Activated B cell treated with CpG ODN at 0.5 μM for 24 hours (primary cell): ENCODE results near the gene GTF2A1. TPM values are rescaled to one million over a fixed set of nuclear protein-coding genes. Genes with fewer than 3 reads are reported as not detected.

Experiments
- ATAC-seq: fragments of 200-7000 bp; cut with Tn5 transposase; one replicate; pipeline ENCODE4 v1.10.0; 2021; ENCODE audit warnings: low read depth, mild to moderate bottlenecking, moderate library complexity
- CTCF ChIA-PET: fragments of 350-600 bp; sonication (Branson Sonifier 250); formaldehyde crosslinking; loops from one replicate; lab custom pipeline; 2021; ENCODE audit warnings: antibody characterized with exemption; lab: Charles Lee
- POLR2A ChIA-PET: fragments of 350-600 bp; sonication (Branson Sonifier 250); formaldehyde crosslinking; loops from one replicate; lab custom pipeline; 2021; ENCODE audit warnings: antibody characterized with exemption; lab: Charles Lee
- DNase-seq: peaks from one replicate; pipeline ENCODE4 v3.0.0; 2022
- H3K27ac Mint-ChIP-seq: one replicate; pipeline ENCODE4 v1.8.0; 2020; ENCODE audit warnings: mixed read lengths
- H3K27me3 Mint-ChIP-seq: one replicate; pipeline ENCODE4 v1.8.0; 2021; ENCODE audit warnings: mixed read lengths
- H3K36me3 Mint-ChIP-seq: one replicate; pipeline ENCODE4 v1.8.0; 2021; ENCODE audit warnings: low read depth, mixed read lengths
- H3K4me1 Mint-ChIP-seq: one replicate; pipeline ENCODE4 v1.8.0; 2021; ENCODE audit warnings: mixed read lengths
- H3K4me3 Mint-ChIP-seq: one replicate; pipeline ENCODE4 v1.8.0; 2020; ENCODE audit warnings: mild to moderate bottlenecking, mixed read lengths
- H3K9me3 Mint-ChIP-seq: one replicate; pipeline ENCODE4 v1.8.0; 2020; ENCODE audit warnings: mixed read lengths
- CTCF ChIP-seq: fragments of 200-600 bp; IDR thresholded peaks from one replicate; pipeline ENCODE4 v1.8.0; 2022; ENCODE audit warnings: antibody characterized with exemption, mild to moderate bottlenecking
- intact Hi-C: fragments of 100-400 bp; cut with micrococcal nuclease; formaldehyde crosslinking; loops from one replicate; pipeline ENCODE4 v1.15.1; 2024
- total RNA-seq: library from RNA; stranded (reverse); gene quantifications from 2 replicates; pipeline ENCODE4 v1.2.3, GENCODE V29; 2022

GTF2A1 gene
- total RNA-seq, 1 donor from 2014 or later = 38.5 TPM

GRCh38 chr14:81200054-81200453 lies 20.7 kb downstream of the GTF2A1 start:
- ChIA-PET POLR2A (no interaction called here), CTCF (no interaction called here)
- intact Hi-C loops = no loop called here
- TF ChIP-seq CTCF = no peak
- DNase-seq (no peak), ATAC-seq (no peak)
- Mint-ChIP-seq H3K4me3 (no peak overlapping the region), H3K27ac (no peak overlapping the region), H3K27me3 (no peaks in the 10 kb centered on the region), H3K4me1 (peaks cover 5% of the 10 kb centered on the region), H3K36me3 (peaks cover 73% of the 10 kb centered on the region), H3K9me3 (no peaks in the 10 kb centered on the region)

- DNase-seq = no peak
- H3K36me3 Mint-ChIP-seq = peaks cover 77% of the 10 kb centered on the region
- intact Hi-C loops = no loop called here
- ATAC-seq = no peak
- H3K9me3 Mint-ChIP-seq = no peaks in the 10 kb centered on the region
- POLR2A ChIA-PET = interaction anchor here (0.9 kb wide), 1 partner anchor 20 kb away, joined by 4 read pairs; no protein-coding TSS in a partner anchor
- TF ChIP-seq CTCF = no peak
- H3K27me3 Mint-ChIP-seq = no peaks in the 10 kb centered on the region
- peaks cover 5% of the 10 kb centered on the region for H3K4me1 Mint-ChIP-seq
- no peak overlapping the region for H3K27ac Mint-ChIP-seq
- H3K4me3 Mint-ChIP-seq = no peak overlapping the region
- CTCF ChIA-PET = no interaction called here
These were observed 21.7 kb downstream of the GTF2A1 start for GRCh38 chr14:81199084-81199483.

GRCh38 chr14:81198651-81199050 lies 22.1 kb downstream of the GTF2A1 start:
- H3K27me3 Mint-ChIP-seq = no peaks in the 10 kb centered on the region
- DNase-seq (no peak), ATAC-seq (no peak)
- peaks cover 5% of the 10 kb centered on the region for H3K4me1 Mint-ChIP-seq
- ChIA-PET CTCF (no interaction called here), POLR2A (interaction anchor here (0.9 kb wide), 1 partner anchor 20 kb away, joined by 4 read pairs; no protein-coding TSS in a partner anchor)
- no peaks in the 10 kb centered on the region for H3K9me3 Mint-ChIP-seq
- intact Hi-C loops = no loop called here
- no peak for TF ChIP-seq CTCF
- no peak overlapping the region for H3K4me3 Mint-ChIP-seq
- no peak overlapping the region for H3K27ac Mint-ChIP-seq
- H3K36me3 Mint-ChIP-seq = peaks cover 77% of the 10 kb centered on the region

- ChIA-PET POLR2A (no interaction called here), CTCF (no interaction called here)
- peak overlapping the region; percentile 35 for H3K27ac Mint-ChIP-seq
- no peaks in the 10 kb centered on the region for H3K9me3 Mint-ChIP-seq
- H3K36me3 Mint-ChIP-seq = peaks cover 73% of the 10 kb centered on the region
- no peaks in the 10 kb centered on the region for H3K4me1 Mint-ChIP-seq
- intact Hi-C loops = no loop called here
- DNase-seq (no peak), ATAC-seq (no peak)
- no peaks in the 10 kb centered on the region for H3K27me3 Mint-ChIP-seq
- no peak overlapping the region for H3K4me3 Mint-ChIP-seq
- TF ChIP-seq CTCF = no peak
These were observed 26.7 kb downstream of the GTF2A1 start for GRCh38 chr14:81193924-81194633.

- no peak for DNase-seq
- no peaks in the 10 kb centered on the region for H3K27me3 Mint-ChIP-seq
- ATAC-seq = no peak
- H3K36me3 Mint-ChIP-seq = peaks cover 74% of the 10 kb centered on the region
- peaks cover 7% of the 10 kb centered on the region for H3K4me1 Mint-ChIP-seq
- no peaks in the 10 kb centered on the region for H3K9me3 Mint-ChIP-seq
- H3K4me3 Mint-ChIP-seq = no peak overlapping the region
- CTCF ChIA-PET = no interaction called here
- POLR2A ChIA-PET = no interaction called here
- intact Hi-C loops = no loop called here
- TF ChIP-seq CTCF = no peak
- H3K27ac Mint-ChIP-seq = no peak overlapping the region
These were observed 28.2 kb downstream of the GTF2A1 start for GRCh38 chr14:81192594-81192993.
